Ishikawa (cell line): ENCODE measurements around the gene NTRK1.

Experiments used
- CEBPB ChIP-seq: IDR thresholded peaks from 2 replicates; pipeline ENCODE4 v1.6.1; 2012
- CREB1 ChIP-seq: IDR thresholded peaks from 2 replicates; pipeline ENCODE4 v1.6.1; 2012; ENCODE audit warnings: low read depth
- EGR1 ChIP-seq: IDR thresholded peaks from 2 replicates; pipeline ENCODE4 v1.6.1; 2012
- EP300 ChIP-seq: IDR thresholded peaks from 2 replicates; pipeline ENCODE4 v1.6.1; 2012; ENCODE audit warnings: borderline replicate concordance
- FOXM1 ChIP-seq: IDR thresholded peaks from 2 replicates; pipeline ENCODE4 v1.6.1; 2012; ENCODE audit warnings: low read depth, borderline replicate concordance
- MAX ChIP-seq: IDR thresholded peaks from 2 replicates; pipeline ENCODE4 v1.6.1; 2012
- NFIC ChIP-seq: IDR thresholded peaks from 2 replicates; pipeline ENCODE4 v1.6.1; 2012
- RAD21 ChIP-seq: IDR thresholded peaks from 2 replicates; pipeline ENCODE4 v1.6.1; 2012; ENCODE audit warnings: low read depth
- REST ChIP-seq: IDR thresholded peaks from 2 replicates; pipeline ENCODE4 v1.6.1; 2012; ENCODE audit warnings: low read depth, mild to moderate bottlenecking
- TAF1 ChIP-seq: IDR thresholded peaks from 2 replicates; pipeline ENCODE4 v1.6.1; 2012; ENCODE audit warnings: low read depth, mild to moderate bottlenecking
- TCF12 ChIP-seq: IDR thresholded peaks from 2 replicates; pipeline ENCODE4 v1.6.1; 2012; ENCODE audit warnings: low read depth
- TEAD4 ChIP-seq: IDR thresholded peaks from 2 replicates; pipeline ENCODE4 v1.6.1; 2012
- USF1 ChIP-seq: IDR thresholded peaks from 2 replicates; pipeline ENCODE4 v1.6.1; 2012
- YY1 ChIP-seq: IDR thresholded peaks from 2 replicates; pipeline ENCODE4 v1.6.1; 2012; ENCODE audit warnings: low read depth
- ZBTB7A ChIP-seq: IDR thresholded peaks from 2 replicates; pipeline ENCODE4 v1.6.1; 2012; ENCODE audit warnings: low read depth

NTRK1 gene

GRCh38 chr1:156887317-156887716, 26.7 kb downstream of the NTRK1 start:
- TF ChIP-seq EGR1 (no peak), TAF1 (no peak), MAX (no peak), ZBTB7A (no peak), EP300 (no peak), TEAD4 (no peak), REST (no peak), NFIC (no peak), RAD21 (no peak), CEBPB (no peak), FOXM1 (no peak), YY1 (no peak), USF1 (no peak), CREB1 (no peak), TCF12 (no peak)

- TF ChIP-seq CEBPB (no peak), CREB1 (no peak), TAF1 (no peak), REST (no peak), MAX (no peak), EGR1 (no peak), ZBTB7A (no peak)
Observed at GRCh38 chr1:156887734-156888133, 27.1 kb downstream of the NTRK1 start.

- peak; percentile 87 for TF ChIP-seq USF1
- no peak for TF ChIP-seq MAX
- no peak for TF ChIP-seq TAF1
- TF ChIP-seq RAD21 = peak; percentile 93
- no peak for TF ChIP-seq NFIC
Observed at GRCh38 chr1:156889802-156890580, 29.3 kb downstream of the NTRK1 start.

- TF ChIP-seq EGR1 = no peak
- peak; percentile 68 for TF ChIP-seq RAD21
- no peak for TF ChIP-seq YY1
- no peak for TF ChIP-seq CEBPB
- peak; percentile 19; the same call in 1 of the 2 replicates for TF ChIP-seq CREB1
- TF ChIP-seq ZBTB7A = peak; percentile 46; the same call in 1 of the 2 replicates
- no peak; the same call in 1 of the 2 replicates for TF ChIP-seq NFIC
- TF ChIP-seq FOXM1 = no peak
- TF ChIP-seq USF1 = 0 out of 2 replicates have a peak, but pooled peaks have one; percentile 5
- peak; percentile 49; the same call in 1 of the 2 replicates for TF ChIP-seq TEAD4
- no peak for TF ChIP-seq REST
- no peak for TF ChIP-seq TAF1
- no peak for TF ChIP-seq EP300
- TF ChIP-seq MAX = peak; percentile 55; the same call in 1 of the 2 replicates
- TF ChIP-seq TCF12 = 0 out of 2 replicates have a peak, but pooled peaks have one; percentile 37
Observed at GRCh38 chr1:156892190-156893047, 31.8 kb downstream of the NTRK1 start.
